CD4-positive, alpha-beta T cell (primary cell): Measurements from ENCODE around the gene TSHZ2. TPM values are rescaled to one million over a fixed set of nuclear protein-coding genes. Genes with fewer than 3 reads are reported as not detected.

Source experiments
- ATAC-seq: fragments of 200-7000 bp; cut with Tn5 transposase; one replicate; pipeline ENCODE4 v1.10.0; 2022; ENCODE audit warnings: mild to moderate bottlenecking; ENCODE audit not compliant: poor library complexity
- CTCF ChIA-PET: fragments of 350-600 bp; sonication (Branson Sonifier 250); formaldehyde crosslinking; loops from one replicate; lab custom pipeline; 2021; ENCODE audit warnings: antibody characterized with exemption, inconsistent platforms; lab: Charles Lee
- POLR2A ChIA-PET: fragments of 350-600 bp; sonication (Branson Sonifier 250); formaldehyde crosslinking; loops from one replicate; lab custom pipeline; 2021; ENCODE audit warnings: antibody characterized with exemption, inconsistent platforms; lab: Charles Lee
- DNase-seq, 14 experiments: peaks; one replicate each; pipeline ENCODE4 v3.0.0-alpha.2; 2013 to 2020; ENCODE audit warnings: mixed read lengths in 2 of 14
- H3K27ac ChIP-seq, 2 donors: one replicate each; pipeline versions ENCODE4 v1.5.1 to v1.7.0; 2013; ENCODE audit warnings: low read length in 2 of 2, low read depth in 1 of 2, mild to moderate bottlenecking in 1 of 2
- H3K27me3 ChIP-seq, 2 experiments: 1 replicate in 1 of 2; 2 replicates in 1 of 2; pipeline versions ENCODE4 v1.6.1 to v1.7.0; 2013; ENCODE audit warnings: low read length in 2 of 2, control low read depth in 1 of 2, mild to moderate bottlenecking in 1 of 2, moderate library complexity in 1 of 2; ENCODE audit not compliant: insufficient read depth in 2 of 2, control insufficient read depth in 1 of 2
- H3K36me3 ChIP-seq: one replicate; pipeline ENCODE4 v1.6.1; 2013; ENCODE audit warnings: low read length, control low read depth; ENCODE audit not compliant: insufficient read depth
- H3K4me1 ChIP-seq: one replicate; pipeline ENCODE4 v1.6.1; 2013; ENCODE audit warnings: low read length, control low read depth; ENCODE audit not compliant: insufficient read depth
- H3K4me3 ChIP-seq: one replicate; pipeline ENCODE4 v1.5.1; 2013; ENCODE audit warnings: mild to moderate bottlenecking, low read length, moderate library complexity
- H3K9me3 ChIP-seq, 2 experiments: 1 replicate in 1 of 2; 2 replicates in 1 of 2; pipeline versions ENCODE4 v1.6.1 to v1.7.0; 2013; ENCODE audit warnings: low read length in 2 of 2, mild to moderate bottlenecking in 2 of 2, control low read depth in 1 of 2, moderate library complexity in 1 of 2; ENCODE audit not compliant: control insufficient read depth in 1 of 2, insufficient read depth in 1 of 2
- H3K27ac Mint-ChIP-seq: one replicate; pipeline ENCODE4 v1.8.0; 2020; ENCODE audit warnings: mixed read lengths
- H3K27me3 Mint-ChIP-seq: one replicate; pipeline ENCODE4 v1.8.0; 2021; ENCODE audit warnings: mixed read lengths
- H3K36me3 Mint-ChIP-seq: one replicate; pipeline ENCODE4 v1.8.0; 2021; ENCODE audit warnings: low read depth, mixed read lengths
- H3K4me1 Mint-ChIP-seq: one replicate; pipeline ENCODE4 v1.8.0; 2021; ENCODE audit warnings: low read depth, mixed read lengths
- H3K4me3 Mint-ChIP-seq: one replicate; pipeline ENCODE4 v1.8.0; 2020; ENCODE audit warnings: mild to moderate bottlenecking, mixed read lengths
- H3K9me3 Mint-ChIP-seq: one replicate; pipeline ENCODE4 v1.8.0; 2020; ENCODE audit warnings: mixed read lengths
- intact Hi-C, 2 experiments: fragments of 100-400 bp; cut with DNase I in 1 of 2; cut with micrococcal nuclease in 1 of 2; formaldehyde crosslinking; loops; one replicate each; pipeline versions ENCODE4 v1.15.1 to v1.9.0; 2023 to 2025; cut with DNase I, micrococcal nuclease
- total RNA-seq, 174 experiments: library from RNA in 2 of 174; stranded (reverse) in 2 of 174; gene quantifications; one replicate each; pipeline ENCODE4 v1.2.3 and lab custom pipeline; 2021 to 2026
- TF ChIP-seq, protein P1 (sequence below): fragments of 200-600 bp; IDR thresholded peaks from one replicate; pipeline ENCODE4 v1.8.0; 2022; ENCODE audit warnings: antibody characterized with exemption, mild to moderate bottlenecking

TSHZ2 gene
- total RNA-seq, 2 experiments from 2014 or later, result 26.1 to 27.4 TPM

- CTCF ChIA-PET, result no interaction called here
- H3K4me3 Mint-ChIP-seq, result no peak overlapping the region
- no peaks in the 10 kb centered on the region for H3K36me3 Mint-ChIP-seq
- no peak overlapping the region for H3K27ac Mint-ChIP-seq
- POLR2A ChIA-PET, result interaction anchor here (0.6 kb wide), 1 partner anchor 134 kb away, joined by 3 read pairs; no protein-coding TSS in a partner anchor
- peaks cover 18% of the 10 kb centered on the region for H3K4me1 Mint-ChIP-seq
- H3K9me3 ChIP-seq, result no peaks in the 10 kb centered on the region
- TF ChIP-seq, protein P1, sequence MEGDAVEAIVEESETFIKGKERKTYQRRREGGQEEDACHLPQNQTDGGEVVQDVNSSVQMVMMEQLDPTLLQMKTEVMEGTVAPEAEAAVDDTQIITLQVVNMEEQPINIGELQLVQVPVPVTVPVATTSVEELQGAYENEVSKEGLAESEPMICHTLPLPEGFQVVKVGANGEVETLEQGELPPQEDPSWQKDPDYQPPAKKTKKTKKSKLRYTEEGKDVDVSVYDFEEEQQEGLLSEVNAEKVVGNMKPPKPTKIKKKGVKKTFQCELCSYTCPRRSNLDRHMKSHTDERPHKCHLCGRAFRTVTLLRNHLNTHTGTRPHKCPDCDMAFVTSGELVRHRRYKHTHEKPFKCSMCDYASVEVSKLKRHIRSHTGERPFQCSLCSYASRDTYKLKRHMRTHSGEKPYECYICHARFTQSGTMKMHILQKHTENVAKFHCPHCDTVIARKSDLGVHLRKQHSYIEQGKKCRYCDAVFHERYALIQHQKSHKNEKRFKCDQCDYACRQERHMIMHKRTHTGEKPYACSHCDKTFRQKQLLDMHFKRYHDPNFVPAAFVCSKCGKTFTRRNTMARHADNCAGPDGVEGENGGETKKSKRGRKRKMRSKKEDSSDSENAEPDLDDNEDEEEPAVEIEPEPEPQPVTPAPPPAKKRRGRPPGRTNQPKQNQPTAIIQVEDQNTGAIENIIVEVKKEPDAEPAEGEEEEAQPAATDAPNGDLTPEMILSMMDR, result no peak
- H3K9me3 Mint-ChIP-seq, result no peaks in the 10 kb centered on the region
- no peak overlapping the region for H3K4me3 ChIP-seq
- no peak overlapping the region for H3K27ac ChIP-seq
- no peaks in the 10 kb centered on the region for H3K27me3 ChIP-seq
- H3K27me3 Mint-ChIP-seq, result no peaks in the 10 kb centered on the region
- H3K36me3 ChIP-seq, result no peaks in the 10 kb centered on the region
- H3K4me1 ChIP-seq, result no peaks in the 10 kb centered on the region
- DNase-seq (no peak), ATAC-seq (no peak)
- intact Hi-C loops, result no loop called here
Observed at GRCh38 chr20:53136473-53136872, 164.3 kb downstream of the TSHZ2 start.

GRCh38 chr20:53138454-53139262 is 166.5 kb downstream of the TSHZ2 start:
- no peaks in the 10 kb centered on the region for H3K9me3 Mint-ChIP-seq
- DNase-seq, result no peak
- H3K36me3 ChIP-seq, result no peaks in the 10 kb centered on the region
- peaks cover 8% of the 10 kb centered on the region for H3K4me1 Mint-ChIP-seq
- ChIA-PET CTCF (no interaction called here), POLR2A (no interaction called here)
- H3K36me3 Mint-ChIP-seq, result no peaks in the 10 kb centered on the region
- intact Hi-C loops, result no loop called here
- no peaks in the 10 kb centered on the region for H3K27me3 ChIP-seq
- no peak overlapping the region for H3K27ac ChIP-seq
- TF ChIP-seq, protein P1, result no peak
- H3K4me3 ChIP-seq, result no peak overlapping the region
- no peaks in the 10 kb centered on the region for H3K27me3 Mint-ChIP-seq
- H3K9me3 ChIP-seq, result peaks cover 0 to 4% of the 10 kb centered on the region in 2 experiments
- no peak for ATAC-seq
- no peaks in the 10 kb centered on the region for H3K4me1 ChIP-seq
- no peak overlapping the region for H3K27ac Mint-ChIP-seq
- H3K4me3 Mint-ChIP-seq, result no peak overlapping the region

DNA sequence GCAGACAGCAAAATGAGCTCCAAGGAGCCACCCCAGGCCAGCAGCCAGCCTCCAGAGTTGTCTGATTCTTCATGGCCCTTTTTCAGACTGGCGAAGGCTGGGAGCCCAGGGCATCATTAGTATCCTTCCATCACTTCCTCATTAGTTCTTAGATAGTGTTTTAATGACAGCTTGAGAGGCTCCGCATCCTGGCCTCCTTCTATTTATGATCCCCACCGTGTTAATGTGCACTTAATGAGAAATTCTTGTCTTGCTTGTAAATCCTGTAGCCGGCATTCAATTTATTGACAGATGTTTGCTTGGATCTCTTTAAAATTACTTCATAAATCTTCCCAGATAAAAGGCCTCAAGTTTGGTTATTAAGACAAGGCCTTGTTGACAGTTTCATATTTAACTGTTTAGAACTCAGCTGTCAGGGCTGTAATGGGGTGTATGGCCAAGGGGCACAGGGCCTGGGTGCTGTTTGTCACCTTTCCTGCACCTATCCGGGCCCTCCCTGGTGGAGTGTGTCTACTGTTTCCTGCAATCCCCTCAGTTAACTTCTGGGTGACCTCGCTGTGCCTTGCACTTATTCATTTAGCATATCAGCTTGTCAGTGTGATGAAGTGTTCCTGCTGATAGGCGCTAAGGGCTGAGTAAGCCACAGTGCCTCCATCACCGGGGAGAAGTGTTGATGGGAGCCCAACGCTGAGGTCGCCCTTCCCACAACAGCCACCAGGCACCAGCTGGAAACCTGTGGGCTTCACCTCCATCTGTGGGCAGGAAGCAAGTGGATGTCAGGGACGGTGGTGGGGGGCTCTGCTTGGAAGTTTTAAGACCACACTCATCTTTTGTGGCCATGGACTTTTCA is 169.3 kb downstream of the TSHZ2 start:
- POLR2A ChIA-PET, result no interaction called here
- CTCF ChIA-PET, result interaction anchor here (0.6 to 1.3 kb wide), 3 partner anchors 9 to 624 kb away, joined by 3 read pairs; no protein-coding TSS in a partner anchor
- peaks cover 20% of the 10 kb centered on the region for H3K4me1 Mint-ChIP-seq

More for the DNA sequence above, 169.3 kb downstream of the TSHZ2 start:
- DNase-seq (no peak), ATAC-seq (no peak)
- H3K4me3 ChIP-seq, result no peak overlapping the region
- H3K4me1 ChIP-seq, result no peaks in the 10 kb centered on the region
- no peak overlapping the region for H3K27ac ChIP-seq
- no peaks in the 10 kb centered on the region for H3K36me3 Mint-ChIP-seq
- no peaks in the 10 kb centered on the region for H3K27me3 ChIP-seq
- H3K27ac Mint-ChIP-seq, result no peak overlapping the region
- no peaks in the 10 kb centered on the region for H3K27me3 Mint-ChIP-seq
- H3K4me3 Mint-ChIP-seq, result no peak overlapping the region
- peaks cover 0 to 4% of the 10 kb centered on the region in 2 experiments for H3K9me3 ChIP-seq
- TF ChIP-seq, protein P1, result no peak
- no peaks in the 10 kb centered on the region for H3K36me3 ChIP-seq
- intact Hi-C loops, result no loop called here
- no peaks in the 10 kb centered on the region for H3K9me3 Mint-ChIP-seq
